Measurements from ENCODE around the gene ARL15.

GRCh38 chr5:53891159-53891558 is 419.2 kb downstream of the ARL15 start:
- TF ChIP-seq, protein P1, sequence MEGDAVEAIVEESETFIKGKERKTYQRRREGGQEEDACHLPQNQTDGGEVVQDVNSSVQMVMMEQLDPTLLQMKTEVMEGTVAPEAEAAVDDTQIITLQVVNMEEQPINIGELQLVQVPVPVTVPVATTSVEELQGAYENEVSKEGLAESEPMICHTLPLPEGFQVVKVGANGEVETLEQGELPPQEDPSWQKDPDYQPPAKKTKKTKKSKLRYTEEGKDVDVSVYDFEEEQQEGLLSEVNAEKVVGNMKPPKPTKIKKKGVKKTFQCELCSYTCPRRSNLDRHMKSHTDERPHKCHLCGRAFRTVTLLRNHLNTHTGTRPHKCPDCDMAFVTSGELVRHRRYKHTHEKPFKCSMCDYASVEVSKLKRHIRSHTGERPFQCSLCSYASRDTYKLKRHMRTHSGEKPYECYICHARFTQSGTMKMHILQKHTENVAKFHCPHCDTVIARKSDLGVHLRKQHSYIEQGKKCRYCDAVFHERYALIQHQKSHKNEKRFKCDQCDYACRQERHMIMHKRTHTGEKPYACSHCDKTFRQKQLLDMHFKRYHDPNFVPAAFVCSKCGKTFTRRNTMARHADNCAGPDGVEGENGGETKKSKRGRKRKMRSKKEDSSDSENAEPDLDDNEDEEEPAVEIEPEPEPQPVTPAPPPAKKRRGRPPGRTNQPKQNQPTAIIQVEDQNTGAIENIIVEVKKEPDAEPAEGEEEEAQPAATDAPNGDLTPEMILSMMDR (IDR thresholded peaks at IDR 0.05; ENCODE audit: borderline replicate concordance, extremely low read depth, low read length, poor library complexity, severe bottlenecking) = no peak
- no peak for TF ChIP-seq EZH2 (IDR thresholded peaks at IDR 0.05; ENCODE audit: borderline replicate concordance, low read depth, low read length, severe bottlenecking)
